Sigmoid colon (tissue), 4 donors: ENCODE results near the gene TVP23A.

ENCODE experiments used
- CTCF ChIP-seq, 4 experiments: fragments of 450-650 bp in 3 of 4; fragments of 200-600 bp in 1 of 4; IDR thresholded peaks; one replicate each; pipeline ENCODE4 v1.5.1; 2016 to 2019; ENCODE audit warnings: antibody characterized with exemption in 4 of 4, mild to moderate bottlenecking in 3 of 4, moderate library complexity in 2 of 4
- EP300 ChIP-seq, 4 donors: sonication (generic); formaldehyde crosslinking; IDR thresholded peaks; one replicate each; pipeline ENCODE4 v1.6.1; 2017; ENCODE audit warnings: antibody characterized with exemption in 4 of 4
- POLR2AphosphoS5 ChIP-seq, 4 donors: sonication (generic); formaldehyde crosslinking; IDR thresholded peaks; one replicate each; pipeline ENCODE4 v1.6.1; 2017; ENCODE audit warnings: antibody characterized with exemption in 4 of 4

- TF ChIP-seq CTCF (IDR thresholded peaks at IDR 0.05) (no peak), POLR2AphosphoS5 (IDR thresholded peaks at IDR 0.05) (no peak), EP300 (IDR thresholded peaks at IDR 0.05) (no peak)
Observed at GRCh38 chr16:10762336-10763016, 56.1 kb downstream of the TVP23A start.
